ENCODE measurements around the gene IFNA17. TPM values are rescaled to one million over a fixed set of nuclear protein-coding genes. Genes with fewer than 3 reads are reported as not detected.
"Not testable (repeated sequence)": the region's sequence is repeated elsewhere in the genome, so short reads cannot be mapped to it uniquely, and the experiment has no call there.

Gene IFNA17
- total and polyA plus RNA-seq, 2 donors (not counting 1 experiment from before 2014, with no cell fraction given): not detected

- peak; percentile 47 to 54 for TF ChIP-seq CTCF (conservative IDR thresholded peaks at IDR 0.05 in 1 of 2, IDR thresholded peaks at IDR 0.05 in 1 of 2; ENCODE audit: low read depth in 1 of 2, low read length in 2 of 2)
- not testable (repeated sequence) for H3K79me2 ChIP-seq (ENCODE audit: control insufficient read depth, insufficient read depth, low read length); H4K20me1 ChIP-seq (ENCODE audit: control insufficient read depth, extremely low read depth, insufficient read depth, low read length); H3K27ac ChIP-seq (ENCODE audit: insufficient read depth, low read length); H2AFZ ChIP-seq (ENCODE audit: low read length); H3K36me3 ChIP-seq (ENCODE audit: control insufficient read depth, insufficient read depth, low read length); H3K4me3 ChIP-seq (replicated peaks in 1 of 4; ENCODE audit: control extremely low read depth in 1 of 4, insufficient read depth in 1 of 4, low read depth in 3 of 4, low read length in 4 of 4); H3K9me3 ChIP-seq (ENCODE audit: control insufficient read depth, insufficient read depth, low read depth, low read length); H3K27me3 ChIP-seq (ENCODE audit: control insufficient read depth, insufficient read depth, low read length); H3K4me2 ChIP-seq (ENCODE audit: extremely low read depth, insufficient read depth, low read length); H3K4me1 ChIP-seq (ENCODE audit: control insufficient read depth, extremely low read depth, insufficient read depth, low read length); H3K9ac ChIP-seq (ENCODE audit: insufficient read depth, low read length)
- peak in 1 of 2 donors; percentile 1 for DNase-seq (ENCODE audit: low read depth in 2 of 2)
These were observed 44.9 kb downstream of the IFNA17 start for GRCh38 chr9:21182810-21183736.

Other genes with a start within 250 kb of the IFNA17 start
- gene HACD4, start 196.6 kb downstream of the IFNA17 start, total RNA-seq: 12.3 and 24.9 TPM in 2 replicates
- gene HACD4, start 196.6 kb downstream of the IFNA17 start, polyA plus RNA-seq: 11.4 and 27.1 TPM in 2 replicates
- under 0.01 and 0.17 TPM in 2 replicates for gene IFNB1, start 150.3 kb downstream of the IFNA17 start, total RNA-seq
- gene IFNB1, start 150.3 kb downstream of the IFNA17 start, polyA plus RNA-seq: not detected in 2 replicates
- not detected in 2 replicates for gene IFNW1, start 86.4 kb downstream of the IFNA17 start, total RNA-seq
- not detected in 2 replicates for gene IFNW1, start 86.4 kb downstream of the IFNA17 start, polyA plus RNA-seq
- gene IFNA21, start 61.6 kb downstream of the IFNA17 start, total RNA-seq: not detected in 2 replicates
- not detected in 2 replicates for gene IFNA21, start 61.6 kb downstream of the IFNA17 start, polyA plus RNA-seq
- gene IFNA4, start 40.6 kb downstream of the IFNA17 start, total RNA-seq: not detected in 2 replicates
- gene IFNA4, start 40.6 kb downstream of the IFNA17 start, polyA plus RNA-seq: not detected in 2 replicates
- gene IFNA7, start 26.0 kb downstream of the IFNA17 start, total RNA-seq: not detected in 2 replicates
- not detected in 2 replicates for gene IFNA7, start 26.0 kb downstream of the IFNA17 start, polyA plus RNA-seq
- gene IFNA10, start 21.1 kb downstream of the IFNA17 start, total RNA-seq: not detected in 2 replicates
- gene IFNA10, start 21.1 kb downstream of the IFNA17 start, polyA plus RNA-seq: not detected in 2 replicates
- not detected in 2 replicates for gene IFNA16, start 10.9 kb downstream of the IFNA17 start, total RNA-seq
- gene IFNA16, start 10.9 kb downstream of the IFNA17 start, polyA plus RNA-seq: not detected in 2 replicates
- gene IFNA14, start 11.8 kb upstream of the IFNA17 start, total RNA-seq: not detected in 2 replicates
- not detected in 2 replicates for gene IFNA14, start 11.8 kb upstream of the IFNA17 start, polyA plus RNA-seq
- not detected in 2 replicates for gene IFNA5, start 77.1 kb upstream of the IFNA17 start, total RNA-seq
- gene IFNA5, start 77.1 kb upstream of the IFNA17 start, polyA plus RNA-seq: not detected in 2 replicates
- gene KLHL9, start 107.2 kb upstream of the IFNA17 start, total RNA-seq: 37.2 and 37.5 TPM in 2 replicates
- gene KLHL9, start 107.2 kb upstream of the IFNA17 start, polyA plus RNA-seq: 25.7 and 33.5 TPM in 2 replicates
- gene IFNA6, start 122.7 kb upstream of the IFNA17 start, total RNA-seq: not detected in 2 replicates
- gene IFNA6, start 122.7 kb upstream of the IFNA17 start, polyA plus RNA-seq: not detected in 2 replicates
- not detected in 2 replicates for gene IFNA13, start 139.8 kb upstream of the IFNA17 start, total RNA-seq
- not detected in 2 replicates for gene IFNA13, start 139.8 kb upstream of the IFNA17 start, polyA plus RNA-seq
- not detected in 2 replicates for gene IFNA2, start 157.2 kb upstream of the IFNA17 start, total RNA-seq
- not detected in 2 replicates for gene IFNA2, start 157.2 kb upstream of the IFNA17 start, polyA plus RNA-seq
- gene IFNA8, start 180.9 kb upstream of the IFNA17 start, total RNA-seq: not detected in 2 replicates
- gene IFNA8, start 180.9 kb upstream of the IFNA17 start, polyA plus RNA-seq: not detected in 2 replicates
- not detected in 2 replicates for gene IFNA1, start 212.2 kb upstream of the IFNA17 start, total RNA-seq
- not detected in 2 replicates for gene IFNA1, start 212.2 kb upstream of the IFNA17 start, polyA plus RNA-seq

Data from fibroblast of lung (primary cell).